HepG2 (cell line): ENCODE results near the gene ZFP64.

ENCODE experiments used
- CTCF ChIP-seq: sonication (generic); formaldehyde crosslinking; IDR thresholded peaks from 2 replicates; pipeline ENCODE4 v1.5.0; 2020; ENCODE audit warnings: mild to moderate bottlenecking, missing genetic modification reagents, moderate library complexity
- FOXA1 ChIP-seq, 2 experiments: fragments of 450-650 bp in 1 of 2; sonication (generic) in 1 of 2; formaldehyde crosslinking in 1 of 2; IDR thresholded peaks; 2 replicates each; pipeline versions ENCODE4 v1.4.0 to v1.6.1; 2016 to 2020; ENCODE audit warnings: missing genetic modification reagents in 1 of 2
- HNRNPL ChIP-seq: fragments of 200-400 bp; formaldehyde crosslinking; IDR thresholded peaks from 2 replicates; pipeline ENCODE4 v1.6.1; 2017; ENCODE audit warnings: mild to moderate bottlenecking, low read depth, low read length
- PHF20 ChIP-seq: sonication (generic); formaldehyde crosslinking; IDR thresholded peaks from 2 replicates; pipeline ENCODE4 v1.5.0; 2020; ENCODE audit warnings: mild to moderate bottlenecking, missing genetic modification reagents
- REPIN1 ChIP-seq: sonication (generic); formaldehyde crosslinking; IDR thresholded peaks from 2 replicates; pipeline ENCODE4 v1.8.0; 2022; ENCODE audit warnings: missing genetic modification reagents, low read depth, mild to moderate bottlenecking, borderline replicate concordance
- ZNF10 ChIP-seq: sonication (generic); formaldehyde crosslinking; IDR thresholded peaks from 2 replicates; pipeline ENCODE4 v1.4.0; 2020; ENCODE audit warnings: mild to moderate bottlenecking, low read depth, missing genetic modification reagents, borderline replicate concordance
- ZNF816 ChIP-seq: sonication (generic); formaldehyde crosslinking; IDR thresholded peaks from 2 replicates; pipeline ENCODE4 v1.8.0; 2022; ENCODE audit warnings: missing genetic modification reagents, mild to moderate bottlenecking, borderline replicate concordance
- TF ChIP-seq, protein P1 (sequence below): sonication (generic); formaldehyde crosslinking; IDR thresholded peaks from 2 replicates; pipeline ENCODE4 v1.4.0; 2020; ENCODE audit warnings: missing genetic modification reagents, low read depth, mild to moderate bottlenecking, borderline replicate concordance

DNA sequence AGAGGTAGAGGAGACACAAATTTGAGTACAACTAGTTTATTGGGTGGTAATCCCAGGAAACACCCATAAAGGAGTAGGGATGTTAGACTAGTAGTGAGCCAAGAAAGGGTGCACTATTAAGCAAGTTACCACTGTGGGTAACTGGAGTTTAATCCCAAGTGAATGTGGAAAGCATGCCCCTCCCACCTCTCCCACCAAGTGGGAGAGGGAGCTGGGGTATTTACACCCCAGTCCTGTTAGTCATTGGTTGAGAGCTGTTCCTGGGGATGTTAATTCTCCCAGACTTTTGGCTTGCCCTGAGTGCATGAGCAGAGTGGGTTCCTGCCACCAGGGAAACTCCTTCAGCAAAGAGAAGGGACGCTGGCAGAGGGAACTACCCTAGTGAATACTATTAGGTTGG is 49.2 kb upstream of the ZFP64 start:
- TF ChIP-seq REPIN1 (CRISPR knock-in tag) (no peak), HNRNPL (no peak), CTCF (CRISPR knock-in tag) (no peak), ZNF816 (CRISPR knock-in tag) (no peak), FOXA1 (IDR thresholded peaks at IDR 0.05) (no peak), FOXA1 (CRISPR knock-in tag; IDR thresholded peaks at IDR 0.05) (no peak), PHF20 (CRISPR knock-in tag) (no peak), ZNF10 (CRISPR knock-in tag) (no peak)
- TF ChIP-seq, protein P1, sequence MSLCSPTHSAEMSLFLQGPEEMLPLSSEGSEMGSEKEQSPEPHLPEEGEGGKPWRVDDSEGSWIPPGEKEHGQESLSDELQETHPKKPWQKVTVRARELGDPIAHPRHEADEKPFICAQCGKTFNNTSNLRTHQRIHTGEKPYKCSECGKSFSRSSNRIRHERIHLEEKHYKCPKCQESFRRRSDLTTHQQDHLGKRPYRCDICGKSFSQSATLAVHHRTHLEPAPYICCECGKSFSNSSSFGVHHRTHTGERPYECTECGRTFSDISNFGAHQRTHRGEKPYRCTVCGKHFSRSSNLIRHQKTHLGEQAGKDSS (CRISPR knock-in tag): no peak
